Esophagus muscularis mucosa (tissue), 4 donors: ENCODE results near the gene CBLB. TPM values are rescaled to one million over a fixed set of nuclear protein-coding genes. Genes with fewer than 3 reads are reported as not detected.

ENCODE experiments used
- DNase-seq: peaks from one replicate; pipeline ENCODE4 v3.0.0-alpha.2; 2017; ENCODE audit errors: extremely low spot score
- H3K27ac ChIP-seq, 4 donors: fragments of 200-600 bp; sonication (generic); replicated peaks in 1 of 4; 1 replicate in 3 of 4; 2 replicates in 1 of 4; pipeline ENCODE4 v1.5.1; 2016 to 2019; ENCODE audit warnings: mild to moderate bottlenecking in 1 of 4
- H3K27me3 ChIP-seq, 4 donors: fragments of 200-600 bp; sonication (generic); one replicate each; pipeline versions ENCODE4 v1.5.1 to v1.6.0; 2016 to 2019
- H3K36me3 ChIP-seq, 4 donors: fragments of 200-600 bp; sonication (generic); one replicate each; pipeline ENCODE4 v1.5.1; 2016 to 2019
- H3K4me1 ChIP-seq, 4 donors: fragments of 200-600 bp; sonication (generic); one replicate each; pipeline ENCODE4 v1.5.1; 2016 to 2019
- H3K4me3 ChIP-seq, 4 donors: fragments of 200-600 bp; sonication (generic); 1 replicate in 2 of 4; 2 replicates in 2 of 4; pipeline ENCODE4 v1.5.1; 2016 to 2019; ENCODE audit warnings: mild to moderate bottlenecking in 4 of 4, moderate library complexity in 1 of 4
- H3K9me3 ChIP-seq, 4 donors: fragments of 200-600 bp; sonication (generic); 1 replicate in 3 of 4; 2 replicates in 1 of 4; pipeline ENCODE4 v1.5.1; 2016 to 2019
- EP300 ChIP-seq: sonication (generic); formaldehyde crosslinking; IDR thresholded peaks from one replicate; pipeline ENCODE4 v1.6.1; 2017; ENCODE audit warnings: antibody characterized with exemption
- POLR2A ChIP-seq: fragments of 450-650 bp; IDR thresholded peaks from one replicate; pipeline ENCODE4 v1.6.1; 2017; ENCODE audit warnings: antibody characterized with exemption, moderate library complexity, mild to moderate bottlenecking, low read depth
- POLR2AphosphoS5 ChIP-seq, 2 donors: sonication (generic); formaldehyde crosslinking; IDR thresholded peaks; one replicate each; pipeline ENCODE4 v1.6.1; 2017; ENCODE audit warnings: antibody characterized with exemption in 2 of 2
- WGBS: methylation state at CpG from one replicate; pipeline ENCODE4 v1.1.5; 2018; 5-methylcytosine and 5-hydroxymethylcytosine counted together
- intact Hi-C: fragments of 100-400 bp; cut with DNase I; formaldehyde crosslinking; loops from one replicate; pipeline ENCODE4 v1.15.1; 2023
- total RNA-seq, 4 donors: library from RNA; depleted of rRNA; stranded (reverse); fragments of >200 nt; gene quantifications; one replicate each; pipeline versions ENCODE4 v1.1.0 to v1.2.1, GENCODE V29; 2016
- TF ChIP-seq, protein P1 (sequence below), 3 experiments: fragments of 200-600 bp in 2 of 3; fragments of 450-650 bp in 1 of 3; sonication (generic) in 2 of 3; IDR thresholded peaks; one replicate each; pipeline ENCODE4 v1.5.1; 2017 to 2019; ENCODE audit warnings: antibody characterized with exemption in 3 of 3, mild to moderate bottlenecking in 2 of 3, moderate library complexity in 1 of 3

Gene CBLB
- total RNA-seq, 4 donors from 2014 or later = 20.7 to 35.7 (median 26.2) TPM

DNA sequence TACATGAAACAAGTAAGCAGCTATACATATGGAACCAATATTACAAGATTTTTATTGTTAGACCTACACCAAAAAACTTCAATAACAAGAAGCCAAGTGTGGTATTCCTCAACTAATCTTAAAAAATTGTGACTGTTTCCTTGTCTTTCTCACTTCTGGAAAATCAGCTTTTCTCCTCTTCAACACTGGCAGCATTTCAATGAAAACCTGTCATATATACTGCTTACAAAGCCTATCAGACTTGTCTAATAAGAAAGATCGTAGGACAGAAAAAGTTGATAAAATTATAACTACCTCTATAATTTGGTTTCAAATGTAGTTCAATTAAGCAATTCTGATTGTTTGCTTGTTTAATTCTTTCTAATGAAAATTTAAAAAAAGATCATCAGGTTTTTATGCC, 55.1 kb downstream of the CBLB start:
- intact Hi-C loops = no loop called here
- H3K9me3 ChIP-seq = no peaks in the 10 kb centered on the region
- WGBS = 90% methylated on average over 1 of the region's 1 CpG

DNA sequence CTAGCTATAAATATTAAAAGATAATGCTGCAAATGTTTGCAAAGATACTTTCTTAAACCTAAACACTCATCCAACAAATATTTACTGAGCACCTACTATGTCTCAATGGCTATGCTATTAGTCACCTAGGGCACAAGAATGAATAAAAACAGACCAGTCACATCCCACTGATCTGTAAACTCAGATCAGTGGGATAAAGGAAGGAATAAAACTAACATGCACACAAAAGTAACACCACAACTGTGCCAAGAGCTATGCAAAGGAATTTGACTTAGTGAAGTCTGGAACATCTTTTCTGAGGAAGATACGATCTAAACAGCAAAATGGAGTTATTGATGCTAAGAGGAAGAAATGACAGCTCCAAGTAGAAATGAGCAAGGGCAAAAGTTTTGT, 56.6 kb downstream of the CBLB start:
- Histone ChIP-seq H3K27me3 (no peaks in the 10 kb centered on the region), H3K4me1 (peaks cover 6 to 33% (median 13%) of the 10 kb centered on the region in 4 donors), H3K9me3 (no peaks in the 10 kb centered on the region), H3K36me3 (no peaks in the 10 kb centered on the region), H3K4me3 (no peak overlapping the region), H3K27ac (no peak overlapping the region)
- 94% methylated on average over 1 of the region's 1 CpG for WGBS
- no peak for TF ChIP-seq POLR2A
- TF ChIP-seq POLR2AphosphoS5 (IDR thresholded peaks at IDR 0.05) = no peak
- TF ChIP-seq EP300 = no peak
- TF ChIP-seq, protein P1, sequence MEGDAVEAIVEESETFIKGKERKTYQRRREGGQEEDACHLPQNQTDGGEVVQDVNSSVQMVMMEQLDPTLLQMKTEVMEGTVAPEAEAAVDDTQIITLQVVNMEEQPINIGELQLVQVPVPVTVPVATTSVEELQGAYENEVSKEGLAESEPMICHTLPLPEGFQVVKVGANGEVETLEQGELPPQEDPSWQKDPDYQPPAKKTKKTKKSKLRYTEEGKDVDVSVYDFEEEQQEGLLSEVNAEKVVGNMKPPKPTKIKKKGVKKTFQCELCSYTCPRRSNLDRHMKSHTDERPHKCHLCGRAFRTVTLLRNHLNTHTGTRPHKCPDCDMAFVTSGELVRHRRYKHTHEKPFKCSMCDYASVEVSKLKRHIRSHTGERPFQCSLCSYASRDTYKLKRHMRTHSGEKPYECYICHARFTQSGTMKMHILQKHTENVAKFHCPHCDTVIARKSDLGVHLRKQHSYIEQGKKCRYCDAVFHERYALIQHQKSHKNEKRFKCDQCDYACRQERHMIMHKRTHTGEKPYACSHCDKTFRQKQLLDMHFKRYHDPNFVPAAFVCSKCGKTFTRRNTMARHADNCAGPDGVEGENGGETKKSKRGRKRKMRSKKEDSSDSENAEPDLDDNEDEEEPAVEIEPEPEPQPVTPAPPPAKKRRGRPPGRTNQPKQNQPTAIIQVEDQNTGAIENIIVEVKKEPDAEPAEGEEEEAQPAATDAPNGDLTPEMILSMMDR (IDR thresholded peaks at IDR 0.05) = no peak
- intact Hi-C loops = no loop called here
- no peak for DNase-seq

More for the DNA sequence above, 55.1 kb downstream of the CBLB start:
- Histone ChIP-seq H3K27ac (no peak overlapping the region), H3K4me3 (no peak overlapping the region), H3K36me3 (no peaks in the 10 kb centered on the region), H3K27me3 (no peaks in the 10 kb centered on the region), H3K4me1 (peaks cover 6 to 37% (median 13%) of the 10 kb centered on the region in 4 donors)
- TF ChIP-seq POLR2A (no peak), POLR2AphosphoS5 (IDR thresholded peaks at IDR 0.05) (no peak), EP300 (no peak)
- TF ChIP-seq, protein P1 (IDR thresholded peaks at IDR 0.05) = no peak
- no peak for DNase-seq

DNA sequence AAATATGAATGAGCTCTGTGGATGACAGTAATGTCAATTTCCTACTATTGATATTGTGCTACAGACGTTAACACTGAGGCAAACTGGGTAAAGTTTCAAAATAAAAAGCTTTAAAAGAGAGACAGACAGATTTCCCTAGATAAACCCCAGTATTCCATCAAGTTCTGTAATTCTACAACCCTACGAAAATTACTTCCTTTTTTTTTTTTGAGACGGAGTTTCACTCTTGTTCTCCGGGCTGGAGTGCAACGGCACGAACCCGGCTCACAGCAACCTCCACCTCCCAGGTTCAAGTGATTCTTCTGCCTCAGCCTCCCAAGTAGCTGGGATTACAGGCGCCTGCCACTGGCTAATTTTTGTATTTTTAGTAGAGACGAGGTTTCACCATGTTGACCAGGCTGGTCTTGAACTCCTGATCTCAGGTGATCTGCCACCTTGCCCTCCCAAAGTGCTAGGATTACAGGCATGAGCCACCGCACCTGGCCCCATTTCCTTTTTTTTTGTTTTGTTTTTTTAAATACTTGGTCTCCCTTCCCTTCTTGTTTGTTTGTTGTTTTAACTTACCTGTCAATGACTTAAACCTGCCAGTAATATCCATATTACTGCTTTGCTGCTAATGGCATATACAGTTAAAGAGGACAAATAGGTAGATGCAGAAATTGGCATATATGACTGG, 57.2 kb downstream of the CBLB start:
- DNase-seq = no peak
- Histone ChIP-seq H3K27me3 (no peaks in the 10 kb centered on the region), H3K4me1 (peaks cover 6 to 34% (median 16%) of the 10 kb centered on the region in 4 donors), H3K9me3 (no peaks in the 10 kb centered on the region), H3K36me3 (no peaks in the 10 kb centered on the region), H3K4me3 (no peak overlapping the region), H3K27ac (no peak overlapping the region)
- WGBS = 82% methylated on average over 10 of the region's 10 CpGs
- TF ChIP-seq POLR2AphosphoS5 (IDR thresholded peaks at IDR 0.05) (no peak), EP300 (no peak), POLR2A (no peak)
- TF ChIP-seq, protein P1 (IDR thresholded peaks at IDR 0.05) = no peak
- intact Hi-C loops = no loop called here

DNA sequence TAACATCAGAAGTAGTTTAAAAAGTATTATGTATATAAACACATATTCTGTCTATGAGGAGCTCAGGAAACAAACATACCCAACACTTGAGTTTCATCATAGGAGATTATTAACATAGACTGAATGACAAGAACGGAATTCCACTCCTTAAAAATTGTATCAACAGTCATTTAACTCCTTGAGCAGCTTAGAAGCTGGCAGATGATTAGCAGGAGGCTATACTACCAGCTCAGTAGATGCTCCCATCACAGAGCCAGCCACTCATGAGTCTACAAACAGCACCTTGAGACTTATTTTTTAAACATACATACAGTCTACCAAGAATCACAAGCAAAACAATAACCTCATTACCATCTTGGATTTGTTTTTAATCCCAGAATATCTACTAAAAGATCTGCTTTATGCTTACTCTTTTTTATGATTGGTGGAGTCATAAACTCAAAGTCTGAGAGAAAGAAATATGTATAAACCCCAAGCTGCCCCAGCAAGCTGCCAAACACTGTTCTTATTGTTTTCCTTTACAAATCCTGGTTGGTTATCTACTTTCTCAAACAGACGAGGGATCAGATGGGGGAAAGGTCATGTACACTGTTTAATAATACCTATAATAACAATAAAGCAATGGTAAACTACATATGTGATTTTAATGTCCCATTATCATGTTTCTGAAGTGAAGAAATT, 59.5 kb downstream of the CBLB start:
- peaks cover 13 to 42% (median 24%) of the 10 kb centered on the region in 4 donors for H3K4me1 ChIP-seq
- intact Hi-C loops = no loop called here
- DNase-seq = no peak
- WGBS = 79% methylated on average over 2 of the region's 2 CpGs
- TF ChIP-seq, protein P1 (IDR thresholded peaks at IDR 0.05) = no peak
- no peak for TF ChIP-seq EP300
- H3K27ac ChIP-seq = no peak overlapping the region
- no peaks in the 10 kb centered on the region for H3K36me3 ChIP-seq
- H3K9me3 ChIP-seq = no peaks in the 10 kb centered on the region
- no peaks in the 10 kb centered on the region for H3K27me3 ChIP-seq
- H3K4me3 ChIP-seq = no peak overlapping the region

DNA sequence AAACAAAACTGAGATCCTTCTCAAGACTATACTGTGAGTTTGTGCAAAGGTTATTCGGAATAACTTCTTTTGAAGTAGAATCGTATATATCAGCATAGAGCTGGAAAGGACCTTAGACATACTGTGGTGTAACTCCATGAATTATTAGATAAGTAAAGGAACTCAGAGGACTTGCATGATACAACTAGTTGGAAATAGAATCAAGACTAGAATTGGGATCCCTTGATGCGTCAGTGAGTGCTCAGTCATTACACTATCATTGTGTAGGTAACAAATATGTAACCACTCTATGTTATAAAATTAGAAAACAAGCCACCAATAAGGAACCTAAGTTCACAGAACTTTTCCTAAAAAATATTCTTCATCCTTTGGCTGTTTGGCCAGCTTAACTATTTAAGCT, 61.1 kb downstream of the CBLB start:
- Histone ChIP-seq H3K27me3 (no peaks in the 10 kb centered on the region), H3K4me3 (no peak overlapping the region), H3K4me1 (peaks cover 13 to 34% (median 24%) of the 10 kb centered on the region in 4 donors), H3K36me3 (no peaks in the 10 kb centered on the region), H3K27ac (no peak overlapping the region), H3K9me3 (no peaks in the 10 kb centered on the region)
- no peak for DNase-seq
- 95% methylated on average over 3 of the region's 3 CpGs for WGBS
- intact Hi-C loops = no loop called here
- TF ChIP-seq POLR2A (no peak), EP300 (no peak), POLR2AphosphoS5 (IDR thresholded peaks at IDR 0.05) (no peak)
- TF ChIP-seq, protein P1 (IDR thresholded peaks at IDR 0.05) = no peak
